ENCODE measurements around the gene TCOF1.

TCOF1 gene

GRCh38 chr5:150313921-150314716, 43.4 kb upstream of the TCOF1 start:
- TF ChIP-seq TCF12 (IDR thresholded peaks at IDR 0.05; ENCODE audit: low read depth) (no peak), TAF1 (IDR thresholded peaks at IDR 0.05; ENCODE audit: low read depth) (no peak), USF1 (IDR thresholded peaks at IDR 0.05) (no peak), YY1 (IDR thresholded peaks at IDR 0.05; ENCODE audit: low read depth) (no peak), RAD21 (IDR thresholded peaks at IDR 0.05; ENCODE audit: low read depth) (no peak), EP300 (IDR thresholded peaks at IDR 0.05; ENCODE audit: borderline replicate concordance) (no peak), FOXM1 (IDR thresholded peaks at IDR 0.05; ENCODE audit: borderline replicate concordance, low read depth) (no peak), CREB1 (IDR thresholded peaks at IDR 0.05; ENCODE audit: low read depth) (no peak), ZBTB7A (IDR thresholded peaks at IDR 0.05; ENCODE audit: low read depth) (no peak), EGR1 (IDR thresholded peaks at IDR 0.05) (no peak), NFIC (IDR thresholded peaks at IDR 0.05) (no peak), CEBPB (IDR thresholded peaks at IDR 0.05) (no peak), TEAD4 (IDR thresholded peaks at IDR 0.05) (no peak)
- TF ChIP-seq, protein P1, sequence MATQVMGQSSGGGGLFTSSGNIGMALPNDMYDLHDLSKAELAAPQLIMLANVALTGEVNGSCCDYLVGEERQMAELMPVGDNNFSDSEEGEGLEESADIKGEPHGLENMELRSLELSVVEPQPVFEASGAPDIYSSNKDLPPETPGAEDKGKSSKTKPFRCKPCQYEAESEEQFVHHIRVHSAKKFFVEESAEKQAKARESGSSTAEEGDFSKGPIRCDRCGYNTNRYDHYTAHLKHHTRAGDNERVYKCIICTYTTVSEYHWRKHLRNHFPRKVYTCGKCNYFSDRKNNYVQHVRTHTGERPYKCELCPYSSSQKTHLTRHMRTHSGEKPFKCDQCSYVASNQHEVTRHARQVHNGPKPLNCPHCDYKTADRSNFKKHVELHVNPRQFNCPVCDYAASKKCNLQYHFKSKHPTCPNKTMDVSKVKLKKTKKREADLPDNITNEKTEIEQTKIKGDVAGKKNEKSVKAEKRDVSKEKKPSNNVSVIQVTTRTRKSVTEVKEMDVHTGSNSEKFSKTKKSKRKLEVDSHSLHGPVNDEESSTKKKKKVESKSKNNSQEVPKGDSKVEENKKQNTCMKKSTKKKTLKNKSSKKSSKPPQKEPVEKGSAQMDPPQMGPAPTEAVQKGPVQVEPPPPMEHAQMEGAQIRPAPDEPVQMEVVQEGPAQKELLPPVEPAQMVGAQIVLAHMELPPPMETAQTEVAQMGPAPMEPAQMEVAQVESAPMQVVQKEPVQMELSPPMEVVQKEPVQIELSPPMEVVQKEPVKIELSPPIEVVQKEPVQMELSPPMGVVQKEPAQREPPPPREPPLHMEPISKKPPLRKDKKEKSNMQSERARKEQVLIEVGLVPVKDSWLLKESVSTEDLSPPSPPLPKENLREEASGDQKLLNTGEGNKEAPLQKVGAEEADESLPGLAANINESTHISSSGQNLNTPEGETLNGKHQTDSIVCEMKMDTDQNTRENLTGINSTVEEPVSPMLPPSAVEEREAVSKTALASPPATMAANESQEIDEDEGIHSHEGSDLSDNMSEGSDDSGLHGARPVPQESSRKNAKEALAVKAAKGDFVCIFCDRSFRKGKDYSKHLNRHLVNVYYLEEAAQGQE (IDR thresholded peaks at IDR 0.05; ENCODE audit: low read depth) = no peak
- TF ChIP-seq, protein P2, sequence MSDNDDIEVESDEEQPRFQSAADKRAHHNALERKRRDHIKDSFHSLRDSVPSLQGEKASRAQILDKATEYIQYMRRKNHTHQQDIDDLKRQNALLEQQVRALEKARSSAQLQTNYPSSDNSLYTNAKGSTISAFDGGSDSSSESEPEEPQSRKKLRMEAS (IDR thresholded peaks at IDR 0.05) = no peak

- TF ChIP-seq TCF12 (IDR thresholded peaks at IDR 0.05; ENCODE audit: low read depth) (no peak), RAD21 (IDR thresholded peaks at IDR 0.05; ENCODE audit: low read depth) (no peak), ZBTB7A (IDR thresholded peaks at IDR 0.05; ENCODE audit: low read depth) (no peak), CREB1 (IDR thresholded peaks at IDR 0.05; ENCODE audit: low read depth) (no peak), EGR1 (IDR thresholded peaks at IDR 0.05) (no peak), USF1 (IDR thresholded peaks at IDR 0.05) (no peak), FOXM1 (IDR thresholded peaks at IDR 0.05; ENCODE audit: borderline replicate concordance, low read depth) (no peak), TAF1 (IDR thresholded peaks at IDR 0.05; ENCODE audit: low read depth) (no peak), TEAD4 (IDR thresholded peaks at IDR 0.05) (no peak), EP300 (IDR thresholded peaks at IDR 0.05; ENCODE audit: borderline replicate concordance) (no peak), YY1 (IDR thresholded peaks at IDR 0.05; ENCODE audit: low read depth) (no peak), CEBPB (IDR thresholded peaks at IDR 0.05) (no peak), NFIC (IDR thresholded peaks at IDR 0.05) (no peak)
- TF ChIP-seq, protein P2 (IDR thresholded peaks at IDR 0.05) = no peak
- TF ChIP-seq, protein P1 (IDR thresholded peaks at IDR 0.05; ENCODE audit: low read depth) = no peak
Observed at GRCh38 chr5:150315245-150315644, 42.3 kb upstream of the TCOF1 start.

- no peak for TF ChIP-seq EGR1 (IDR thresholded peaks at IDR 0.05)
Observed at GRCh38 chr5:150316320-150316719, 41.2 kb upstream of the TCOF1 start.

- TF ChIP-seq FOXM1 (IDR thresholded peaks at IDR 0.05; ENCODE audit: borderline replicate concordance, low read depth) (no peak), ZBTB7A (IDR thresholded peaks at IDR 0.05; ENCODE audit: low read depth) (peak; percentile 86), TEAD4 (IDR thresholded peaks at IDR 0.05) (peak; percentile 50)
Observed at GRCh38 chr5:150317048-150318003, 40.2 kb upstream of the TCOF1 start.

GRCh38 chr5:150318613-150319483, 38.6 kb upstream of the TCOF1 start:
- TF ChIP-seq ZBTB7A (IDR thresholded peaks at IDR 0.05; ENCODE audit: low read depth) (peak; percentile 31; the same call in 1 of the 2 replicates), TAF1 (IDR thresholded peaks at IDR 0.05; ENCODE audit: low read depth) (no peak)
